Stimulated activated CD4-positive, alpha-beta T cell treated with anti-CD3 and anti-CD28 coated beads, Interleukin-15, amount 100 ng/mL, for 48 hours (primary cell): Measurements from ENCODE around the gene ASIC2.

ENCODE experiments used
- DNase-seq, 2 donors: peaks; one replicate each; pipeline ENCODE4 v3.0.0-alpha.2; 2020; ENCODE audit warnings: low read depth in 2 of 2

ASIC2 gene

GRCh38 chr17:33292981-33293867 lies at the start of gene ASIC2:
TSS of gene ASIC2 (minus strand) at chr17:33293295.
- no peak for DNase-seq

DNA sequence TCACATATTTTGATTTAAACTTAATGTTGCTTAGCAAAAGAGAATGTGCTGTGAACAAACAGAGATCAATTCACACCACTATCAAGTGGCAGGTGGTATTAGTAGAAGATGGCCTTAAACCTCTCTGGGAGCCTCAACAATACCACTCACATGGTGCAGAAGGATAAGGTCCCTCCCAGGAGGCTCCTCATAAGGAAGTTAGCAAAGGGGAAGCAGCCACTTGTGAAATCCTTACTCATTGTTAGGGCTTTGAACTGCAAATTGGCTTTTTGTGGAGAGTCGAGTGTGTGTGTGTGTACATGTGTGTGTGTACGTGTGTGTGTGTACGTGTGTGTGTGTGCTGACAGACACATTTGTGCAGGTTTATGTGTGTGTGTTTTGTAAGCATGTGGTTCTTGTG lies 48.9 kb upstream of the ASIC2 start:
- DNase-seq, result no peak

- DNase-seq, result no peak
These were observed 45.1 kb upstream of the ASIC2 start for GRCh38 chr17:33338242-33338641.

- no peak for DNase-seq
These were observed 42.5 kb upstream of the ASIC2 start for GRCh38 chr17:33335491-33336173.

DNA sequence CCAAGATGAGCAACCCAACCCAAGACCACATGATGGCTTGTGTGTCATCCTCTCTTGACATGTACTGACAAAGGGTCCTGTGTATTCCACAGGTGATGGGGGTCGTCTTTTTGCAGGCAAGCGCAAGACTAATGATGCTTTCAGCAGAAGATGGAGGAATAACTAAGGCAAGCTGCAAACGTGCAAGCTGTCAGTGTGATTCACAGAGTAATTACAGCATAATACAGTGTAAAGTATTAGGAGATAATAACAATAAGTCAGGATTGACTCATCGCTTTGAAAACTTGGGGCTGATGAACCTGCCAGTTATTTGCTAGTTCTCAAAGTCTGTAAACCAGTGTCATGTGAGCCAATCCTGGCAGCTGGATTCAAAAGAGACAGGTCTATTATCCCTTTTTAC lies 41.6 kb upstream of the ASIC2 start:
- DNase-seq, result no peak

DNA sequence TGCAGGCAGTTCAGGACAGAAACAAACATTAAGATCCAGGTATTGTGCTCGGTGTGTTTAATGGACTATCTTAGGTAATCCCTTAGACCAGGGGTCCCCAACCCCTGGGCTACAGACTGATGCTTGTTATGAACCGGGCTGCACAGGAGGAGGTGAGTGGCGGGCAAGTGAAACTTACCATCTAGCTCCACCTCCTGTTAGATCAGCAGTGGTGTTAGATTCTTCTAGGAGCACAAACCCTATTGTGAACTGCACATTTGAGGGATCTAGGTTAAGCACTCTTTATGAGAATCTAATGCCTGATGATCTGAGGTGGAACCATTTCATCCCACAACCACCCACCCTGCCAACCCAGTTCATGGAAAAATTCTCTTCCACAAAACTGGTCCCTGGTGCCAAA lies 37.8 kb upstream of the ASIC2 start:
- no peak for DNase-seq

DNA sequence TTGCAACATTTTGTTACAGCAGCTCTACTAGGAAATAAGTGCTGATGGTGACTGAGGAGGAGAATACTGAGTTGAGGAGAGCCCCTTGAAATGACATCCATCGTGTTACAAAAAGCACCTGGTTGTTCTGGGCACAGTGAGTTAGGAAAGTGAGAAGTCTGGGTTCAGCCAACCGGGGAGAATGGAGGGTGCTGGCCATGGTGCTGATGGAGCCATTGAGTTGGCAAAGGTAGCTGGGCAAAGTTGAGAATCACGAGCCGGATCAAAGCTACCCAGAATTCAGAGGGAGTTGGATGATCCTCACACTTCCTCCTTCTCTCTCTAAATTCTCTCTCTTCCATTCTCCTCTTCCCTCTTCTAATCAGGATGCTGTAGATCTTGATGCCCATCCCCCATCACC lies 35.0 kb upstream of the ASIC2 start:
- DNase-seq, result no peak

- DNase-seq, result no peak
These were observed 31.6 kb upstream of the ASIC2 start for GRCh38 chr17:33324736-33325135.

DNA sequence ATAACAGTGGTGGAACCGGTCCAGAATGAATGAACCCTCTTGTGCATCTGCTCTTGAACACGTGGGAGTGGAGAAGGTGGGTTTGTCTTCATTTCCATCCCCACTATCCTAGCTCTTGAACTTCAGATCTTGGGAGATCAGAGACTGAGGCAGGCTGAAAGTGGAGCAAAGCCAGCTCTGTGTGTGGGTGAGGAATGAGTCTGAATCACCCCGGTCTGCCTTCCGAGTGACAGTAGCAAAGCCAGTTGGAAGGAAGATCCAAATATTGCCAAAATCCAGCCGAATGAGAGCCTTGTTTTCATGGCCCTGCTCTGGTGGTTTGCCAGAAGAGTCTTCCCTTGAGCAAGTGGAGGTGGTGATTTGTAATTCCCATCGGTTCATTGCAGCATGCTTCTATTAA lies 29.0 kb upstream of the ASIC2 start:
- DNase-seq, result no peak

DNA sequence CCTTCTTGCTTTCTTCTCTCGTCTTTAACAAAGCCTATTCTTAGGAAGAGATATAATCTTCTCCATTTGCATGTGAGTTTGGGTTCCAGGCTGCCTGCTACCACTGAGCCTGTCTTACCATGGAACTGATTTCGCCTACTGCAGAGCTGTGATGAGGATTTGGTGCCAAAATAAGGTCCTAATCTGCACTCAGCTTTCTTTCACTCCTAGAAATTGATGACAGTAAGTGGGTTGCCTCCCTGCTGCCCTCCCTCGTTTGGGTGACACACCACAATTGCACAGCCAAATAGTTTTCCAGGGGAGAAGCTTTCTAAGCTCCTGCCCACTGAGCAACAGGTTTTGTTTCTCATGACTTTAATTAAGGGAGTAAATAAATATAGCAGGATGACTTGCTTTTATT lies 25.1 kb upstream of the ASIC2 start:
- no peak for DNase-seq

GRCh38 chr17:33316746-33317145 lies 23.7 kb upstream of the ASIC2 start:
- DNase-seq, result no peak

DNA sequence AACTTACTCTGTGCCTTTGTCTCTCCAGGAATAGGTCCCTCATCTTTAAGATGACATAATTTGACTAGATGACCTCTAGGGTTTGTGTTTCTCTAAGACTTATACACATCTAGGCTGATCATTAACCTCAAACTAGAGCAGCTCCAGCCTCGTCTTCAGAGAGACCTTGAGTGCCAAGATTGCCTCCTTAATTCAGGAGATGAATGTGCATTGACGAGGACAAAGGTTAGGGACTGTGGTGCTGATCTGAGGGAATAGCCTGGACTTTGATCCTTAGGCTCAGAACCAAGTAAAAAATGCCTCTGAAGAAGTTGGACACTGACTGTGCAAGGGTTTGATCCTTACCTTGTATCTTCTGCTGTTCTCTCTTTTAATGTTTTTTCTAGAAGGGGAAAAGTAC lies 17.2 kb upstream of the ASIC2 start:
- DNase-seq, result no peak

DNA sequence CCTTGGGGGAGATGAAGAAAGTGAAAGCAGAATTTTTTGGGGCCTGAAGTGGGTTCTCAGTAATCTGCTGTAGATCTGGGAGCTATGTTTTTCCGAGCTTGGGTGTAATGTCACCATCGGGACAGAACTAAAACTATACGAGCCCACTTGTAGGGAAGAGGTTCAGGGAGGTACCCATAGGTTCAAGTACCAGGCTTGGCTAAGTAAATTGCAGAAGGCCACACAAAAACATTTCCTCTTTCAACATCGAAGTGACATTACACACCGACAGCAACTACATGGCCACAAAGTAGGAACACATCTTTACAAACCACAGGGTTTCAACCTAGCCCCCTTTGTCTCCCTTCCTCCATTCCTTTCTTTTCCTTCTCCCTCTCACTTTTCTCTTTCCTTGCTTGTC lies 10.2 kb upstream of the ASIC2 start:
- DNase-seq, result no peak

GRCh38 chr17:33302394-33302793 lies 9.3 kb upstream of the ASIC2 start:
- no peak for DNase-seq

DNA sequence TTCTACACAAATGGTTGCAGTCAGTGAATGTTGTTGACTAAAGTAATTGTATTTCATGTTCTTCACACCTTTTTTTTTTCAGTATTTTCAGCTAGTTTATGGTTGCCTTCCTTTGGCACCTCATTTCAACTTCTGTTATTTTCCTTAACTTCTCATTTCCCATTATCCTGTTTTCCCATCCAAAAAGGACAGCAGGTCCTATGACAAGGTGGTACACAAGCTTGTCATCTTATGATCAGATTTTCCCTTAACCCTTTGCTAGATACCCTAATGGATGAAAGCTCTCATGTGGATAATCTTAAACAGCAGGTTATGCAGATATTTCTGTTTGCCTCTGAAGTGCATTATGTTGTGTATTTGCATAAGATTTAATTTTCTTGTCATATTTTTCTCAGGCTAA lies 7.1 kb upstream of the ASIC2 start:
- no peak for DNase-seq

DNA sequence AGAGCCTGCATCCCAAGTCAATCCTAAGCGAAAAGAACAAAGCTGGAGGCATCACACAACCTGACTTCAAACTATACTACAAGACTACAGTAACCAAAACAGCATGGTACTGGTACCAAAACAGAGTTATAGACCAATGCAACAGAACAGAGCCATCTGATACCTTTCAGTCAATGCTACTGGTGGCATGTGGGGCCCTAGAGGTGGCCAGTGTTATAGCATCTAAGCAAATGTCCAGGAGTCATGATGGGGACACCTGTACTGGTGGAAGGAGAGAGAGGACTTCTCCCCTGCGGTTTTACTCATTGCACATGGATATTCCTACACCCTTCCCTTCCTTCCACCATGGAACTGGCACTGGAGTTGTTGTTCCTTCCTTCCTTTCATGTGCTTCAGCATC lies 6.0 kb upstream of the ASIC2 start:
- no peak for DNase-seq

DNA sequence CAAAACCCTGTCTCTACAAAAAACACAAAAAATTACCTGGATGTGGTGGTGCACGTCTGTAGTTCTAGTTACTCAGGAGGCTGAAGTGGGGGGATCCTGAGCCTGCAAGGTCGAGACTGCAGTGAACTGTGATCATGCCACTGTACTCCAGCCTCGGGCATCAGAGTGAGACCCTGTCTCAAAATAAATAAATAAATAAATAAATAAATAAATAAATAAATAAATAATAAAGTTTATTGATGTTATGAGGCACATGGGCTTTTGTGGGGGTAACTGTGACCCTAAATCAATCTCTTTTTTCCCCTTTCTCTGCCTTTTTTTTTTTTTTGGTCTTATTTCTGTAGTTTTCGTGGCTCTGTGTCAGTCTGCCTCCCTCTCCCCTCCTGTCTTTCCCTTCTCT lies 4.5 kb upstream of the ASIC2 start:
- DNase-seq, result no peak

- no peak for DNase-seq
These were observed 1.9 kb upstream of the ASIC2 start for GRCh38 chr17:33294994-33295393.

DNA sequence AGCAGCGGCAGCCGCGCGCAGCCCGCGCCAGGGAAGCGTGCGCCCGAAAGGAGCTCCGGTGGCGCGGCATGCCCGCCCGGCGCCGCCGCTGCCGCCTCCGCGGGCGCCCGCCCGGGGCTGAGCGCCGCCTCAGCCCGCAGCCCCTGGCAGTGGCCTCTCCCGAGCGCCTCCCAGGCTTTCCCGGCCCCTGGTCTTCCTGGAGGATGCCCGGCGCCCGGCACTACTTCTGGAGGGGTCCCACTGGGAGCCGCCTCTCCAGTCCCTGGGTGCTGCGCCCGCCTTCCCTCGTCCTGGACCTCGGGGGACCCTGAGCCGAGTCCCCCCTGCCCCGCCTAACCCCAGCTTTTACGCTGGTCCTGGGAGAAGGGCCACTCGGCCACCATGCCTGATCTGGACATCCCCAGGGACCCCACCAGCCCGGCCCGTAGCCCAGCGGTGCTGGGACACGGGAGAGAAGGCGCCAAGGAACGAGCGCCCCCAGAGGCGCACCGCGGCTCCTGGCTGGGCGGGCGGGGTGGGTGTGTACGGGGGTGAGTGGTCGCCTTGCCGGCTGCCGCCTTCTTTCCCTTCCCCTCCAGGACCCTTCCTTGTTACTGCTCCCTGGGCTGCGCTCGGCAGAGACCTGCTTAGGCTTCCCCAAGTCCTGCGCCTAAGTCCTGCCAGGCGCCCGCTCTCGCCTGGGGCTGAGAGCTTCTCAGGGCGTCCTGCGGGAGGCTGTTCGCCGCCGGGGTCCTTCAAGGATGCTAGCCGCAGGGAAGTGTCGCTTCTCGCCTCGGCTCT lies 704 bp downstream of the ASIC2 start:
- DNase-seq, result no peak

DNA sequence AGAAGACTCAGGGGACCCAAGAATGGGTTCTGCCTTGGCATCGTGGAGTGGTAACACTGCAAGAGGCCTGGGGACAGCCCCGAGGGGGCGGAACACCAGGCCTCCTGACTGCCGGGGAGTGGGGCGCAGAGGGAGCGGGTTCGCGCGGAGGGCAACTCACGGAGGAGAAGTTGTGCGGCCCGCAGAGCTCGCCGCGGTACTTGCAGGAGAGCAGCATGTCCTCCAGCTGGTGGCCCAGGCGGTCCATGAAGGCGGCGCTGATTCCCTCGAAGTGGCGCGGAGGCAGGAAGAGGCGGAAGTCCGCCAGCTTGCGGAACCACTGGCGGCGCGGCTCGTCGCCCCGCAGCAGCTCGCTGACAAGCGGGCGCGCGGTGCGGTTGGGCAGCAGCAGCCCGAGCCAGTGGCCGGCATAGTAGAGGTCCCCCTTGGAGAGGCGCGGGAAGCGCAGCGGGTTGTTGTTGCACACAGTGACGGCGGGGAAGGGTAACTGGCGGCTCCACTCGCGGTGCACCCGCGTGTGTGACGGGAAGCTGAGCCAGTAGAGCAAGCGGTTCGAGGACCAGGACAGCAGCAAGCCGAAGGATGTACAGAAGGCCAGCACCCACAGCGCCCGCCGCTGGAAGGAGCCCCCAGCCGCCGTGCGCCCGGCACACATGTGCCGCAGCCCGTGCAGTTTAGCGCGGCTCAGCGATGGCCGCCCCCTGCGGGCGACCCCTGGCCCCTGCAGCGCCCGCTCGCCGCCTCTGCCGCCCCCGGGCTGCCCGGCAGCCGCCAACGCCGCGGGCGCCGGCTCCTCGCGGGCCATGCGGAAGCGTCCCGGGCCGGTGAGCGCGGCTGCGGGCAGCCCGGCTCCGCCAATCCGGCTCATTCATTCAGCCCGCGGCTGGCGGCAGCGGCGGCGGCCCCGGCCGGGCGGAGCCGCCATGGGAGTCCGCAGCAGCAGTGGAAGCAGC lies 1.6 kb downstream of the ASIC2 start:
- no peak for DNase-seq

DNA sequence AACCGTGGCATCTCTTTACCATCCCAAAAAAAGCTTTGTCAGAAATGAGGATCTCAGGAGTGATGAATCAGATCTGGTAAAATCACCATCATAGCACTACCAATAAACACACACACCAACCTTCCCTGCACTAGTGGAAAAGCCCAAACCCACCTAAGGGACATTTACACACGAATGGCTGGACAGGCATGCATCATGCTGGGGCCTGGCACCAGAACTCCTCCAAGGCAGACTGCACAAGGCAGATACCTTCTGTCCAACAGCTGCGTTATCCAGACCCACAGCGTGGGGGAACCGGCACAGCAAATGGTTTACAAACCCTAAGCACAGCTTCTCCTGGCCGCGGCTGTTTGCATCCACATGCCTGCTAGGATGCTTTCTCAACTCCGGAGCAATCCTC lies 2.8 kb downstream of the ASIC2 start:
- no peak for DNase-seq
